Measurements from ENCODE around the gene LRRC61.
"Not testable (repeated sequence)": the region's sequence is repeated elsewhere in the genome, so short reads cannot be mapped to it uniquely, and the experiment has no call there.

Gene LRRC61, protein sequence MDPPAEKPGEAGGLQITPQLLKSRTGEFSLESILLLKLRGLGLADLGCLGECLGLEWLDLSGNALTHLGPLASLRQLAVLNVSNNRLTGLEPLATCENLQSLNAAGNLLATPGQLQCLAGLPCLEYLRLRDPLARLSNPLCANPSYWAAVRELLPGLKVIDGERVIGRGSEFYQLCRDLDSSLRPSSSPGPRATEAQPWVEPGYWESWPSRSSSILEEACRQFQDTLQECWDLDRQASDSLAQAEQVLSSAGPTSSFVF

DNA sequence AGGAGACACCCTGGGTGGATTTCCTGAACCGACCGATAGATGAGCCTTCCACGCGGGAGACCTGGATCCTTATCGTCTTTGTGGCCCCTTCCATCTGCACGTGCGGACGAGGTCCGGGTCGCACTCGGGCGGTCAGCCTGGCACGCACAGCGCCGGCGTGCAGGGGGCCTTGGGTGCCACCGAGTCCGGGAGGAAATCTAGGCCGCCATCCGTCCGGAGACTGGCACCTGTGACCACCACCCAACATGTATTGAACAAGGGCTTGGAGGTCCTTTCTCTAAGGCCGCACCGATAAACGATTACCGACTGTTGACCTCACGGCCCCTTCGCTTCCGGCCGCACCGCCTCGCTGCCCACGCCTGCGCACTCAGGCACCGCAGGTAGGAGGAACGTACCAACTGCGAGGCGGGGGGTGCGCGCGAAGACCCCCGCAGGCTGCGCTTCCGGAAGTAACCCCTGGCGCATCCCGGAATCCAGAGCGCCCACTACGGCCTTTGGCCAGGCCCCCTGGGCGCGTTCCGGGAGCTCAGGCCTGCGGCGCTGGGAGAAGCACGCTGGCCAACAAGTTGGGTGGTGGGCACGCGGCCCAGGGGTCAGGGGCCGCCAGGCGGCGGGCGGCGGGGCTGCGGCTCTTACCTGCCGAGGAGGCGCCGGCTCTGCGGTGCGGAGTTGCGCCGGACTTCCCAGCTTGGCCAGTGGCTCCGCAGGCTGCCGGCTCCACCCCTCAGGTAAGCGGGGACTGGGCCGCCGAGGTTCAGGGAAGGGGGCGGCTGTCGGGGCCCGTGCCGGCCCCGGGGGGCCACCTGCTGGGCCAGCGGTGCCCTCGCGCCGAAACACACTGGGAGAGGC lies at the start of gene LRRC61, which contains the start of gene ACTR3C:
Gene LRRC61 (plus strand): TSS at position 523 of the 849 bp plus-strand sequence. CDS start 13,507 bp downstream, outside the sequence.
Gene ACTR3C (minus strand): TSS at position 713 of the 849 bp plus-strand sequence. CDS start 28,249 bp downstream, outside the sequence.
- DNase-seq, result peak; percentile 77

DNA sequence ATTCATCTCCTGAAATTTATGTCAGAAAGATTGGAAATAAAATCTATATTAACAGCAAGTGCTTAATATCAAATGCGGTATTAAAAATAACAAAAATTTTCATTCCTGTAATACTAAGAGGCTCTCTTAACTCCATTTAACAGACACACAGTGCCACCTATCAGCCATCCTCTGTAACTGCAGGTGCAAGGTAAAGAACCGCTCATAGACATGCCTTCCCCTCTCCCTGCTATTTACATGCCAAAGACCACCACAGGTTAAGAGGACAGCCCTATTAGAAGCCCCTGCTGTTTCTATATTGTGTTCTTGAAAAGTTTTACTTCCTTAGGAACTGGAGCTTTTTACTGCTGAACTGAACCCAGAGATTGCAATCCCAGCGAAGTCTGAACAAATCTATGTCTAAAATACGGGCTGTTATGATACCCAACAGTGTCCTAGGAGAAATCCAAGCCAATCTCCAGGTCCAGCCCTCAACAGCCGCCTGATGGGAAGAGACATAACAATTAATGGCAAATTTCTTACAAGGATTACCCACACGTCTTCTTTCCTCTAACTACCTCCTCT lies 46.9 kb upstream of the LRRC61 start:
- DNase-seq, result peak; percentile 54

DNA sequence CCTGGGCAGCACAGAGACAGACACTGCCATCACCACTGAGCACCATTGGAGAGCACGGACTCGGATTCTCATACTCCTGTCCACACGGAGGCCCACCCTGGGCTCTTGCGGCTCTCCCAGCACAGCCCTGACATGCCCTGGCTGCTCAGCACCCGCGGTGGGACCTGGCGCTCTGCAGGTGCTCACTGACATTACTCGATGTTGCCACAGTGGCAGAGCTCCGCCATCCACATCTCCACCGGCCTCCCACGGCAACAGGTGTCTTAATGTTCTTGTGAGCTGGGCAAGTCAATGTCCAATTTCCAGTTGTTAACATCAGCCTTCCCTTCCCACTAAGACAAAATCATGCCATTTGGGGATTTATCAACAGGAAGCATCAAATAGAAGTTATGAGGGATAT lies 44.8 kb upstream of the LRRC61 start:
- not testable (repeated sequence) for DNase-seq

DNA sequence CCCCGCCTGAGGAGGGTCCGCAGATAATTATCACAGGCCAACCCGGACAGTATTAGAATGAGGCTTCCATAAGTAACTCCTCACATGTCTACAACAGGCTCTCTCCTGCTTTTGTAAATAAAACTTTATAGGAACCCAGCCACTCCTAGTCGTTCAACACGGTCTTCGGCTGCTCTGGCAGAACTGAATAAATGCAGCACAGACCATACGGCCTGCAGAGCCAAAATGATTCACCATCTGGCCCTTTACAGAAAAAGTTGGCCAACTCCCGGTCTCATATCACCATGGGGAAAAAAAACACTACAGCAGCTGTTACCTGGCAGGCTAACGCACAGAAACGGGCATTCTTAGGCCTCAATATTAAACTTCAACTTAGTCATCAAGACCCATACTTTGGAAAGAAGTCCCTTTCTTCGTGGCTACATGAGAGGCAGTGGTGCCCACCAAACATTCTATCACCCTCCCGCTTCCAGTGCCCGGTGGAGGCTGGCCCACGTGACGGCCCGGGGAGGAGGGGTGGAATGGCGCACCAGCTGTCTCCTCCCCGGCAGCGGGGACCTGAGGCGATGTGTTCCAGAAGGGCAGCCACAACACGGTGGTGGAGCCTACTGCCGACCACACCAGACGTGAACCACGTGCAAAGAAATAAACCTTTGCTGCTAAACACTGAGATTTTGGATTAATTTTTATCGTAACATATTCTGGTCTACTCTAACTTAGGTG lies 41.3 kb upstream of the LRRC61 start:
- not testable (repeated sequence) for DNase-seq

DNA sequence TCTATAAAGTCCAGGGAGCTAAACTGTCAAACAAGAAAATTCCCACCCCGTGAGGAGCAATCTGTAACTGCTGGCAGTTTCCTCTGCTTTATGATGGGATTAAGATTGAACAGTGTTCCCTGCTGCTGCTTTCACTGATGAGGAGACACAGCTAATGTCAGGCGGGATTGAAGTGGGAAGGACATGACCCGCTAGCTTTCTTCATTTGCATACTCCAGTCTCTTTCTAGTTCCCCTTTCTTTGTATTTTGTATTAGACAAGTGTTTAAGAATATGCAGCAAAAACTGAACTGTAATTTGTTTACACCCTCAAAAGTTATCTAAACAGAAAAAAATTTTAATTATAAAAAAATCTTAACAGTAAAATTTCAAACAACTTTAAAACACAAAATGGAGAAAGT lies 40.0 kb upstream of the LRRC61 start:
- not testable (repeated sequence) for DNase-seq

DNA sequence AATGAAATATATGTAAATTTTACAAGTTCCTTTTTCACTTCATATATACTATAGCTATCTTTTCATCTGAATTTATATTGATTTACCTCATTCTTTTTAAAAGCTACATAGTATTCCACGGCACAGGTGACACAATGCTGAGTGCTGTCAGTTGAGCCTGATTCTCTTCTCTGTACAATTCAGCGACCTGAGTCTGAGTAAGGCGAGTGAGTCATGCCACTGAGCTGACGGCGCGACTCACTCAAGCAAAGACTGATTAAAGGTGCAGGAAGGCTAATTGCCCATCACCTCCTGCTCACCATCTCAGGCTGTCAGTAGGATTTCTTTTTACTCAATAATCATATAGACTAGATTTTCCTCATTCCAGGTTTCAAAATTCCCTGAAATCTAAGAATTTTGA lies 39.5 kb upstream of the LRRC61 start:
- not testable (repeated sequence) for DNase-seq

DNA sequence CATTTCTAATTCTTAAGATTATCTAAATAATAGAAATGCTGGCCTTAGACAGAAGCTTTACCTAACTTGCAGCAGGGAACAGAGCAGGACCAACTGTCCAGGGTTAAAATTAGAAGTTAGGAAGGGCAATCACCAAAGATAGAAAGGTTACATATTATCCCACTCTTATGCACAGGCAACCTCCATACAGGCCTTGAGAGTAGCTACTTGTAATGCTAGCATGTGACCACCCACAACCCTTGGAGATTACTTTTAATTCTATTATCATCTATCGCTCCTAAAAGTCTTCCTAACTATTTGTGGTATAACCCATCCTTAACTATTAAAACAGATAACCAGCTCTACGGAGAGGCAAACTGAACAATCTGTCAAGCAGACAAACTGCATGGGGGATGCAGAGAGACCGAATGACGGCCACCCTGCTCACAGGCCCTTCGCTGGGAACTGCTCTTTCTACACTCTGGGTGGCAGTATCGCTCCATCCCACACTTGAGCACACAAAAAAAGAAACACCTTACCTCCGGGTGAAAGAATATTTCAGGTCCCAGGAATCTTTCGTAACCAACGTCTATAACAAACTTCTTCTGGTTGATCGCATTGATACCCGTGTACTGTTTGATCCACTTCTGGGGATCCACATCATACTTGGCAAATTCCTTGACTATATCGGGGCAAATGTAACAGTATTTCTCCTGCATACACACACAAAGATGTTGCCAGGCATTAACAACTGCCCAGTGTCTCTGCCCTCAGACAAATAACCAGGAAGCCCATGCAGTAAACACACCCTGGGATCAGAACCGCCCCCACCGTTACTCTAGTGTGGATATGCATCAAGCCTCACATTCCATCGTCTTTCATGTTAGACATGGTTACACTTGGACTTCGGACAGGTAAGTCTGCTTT lies 37.1 kb upstream of the LRRC61 start:
- DNase-seq, result peak; percentile 14

DNA sequence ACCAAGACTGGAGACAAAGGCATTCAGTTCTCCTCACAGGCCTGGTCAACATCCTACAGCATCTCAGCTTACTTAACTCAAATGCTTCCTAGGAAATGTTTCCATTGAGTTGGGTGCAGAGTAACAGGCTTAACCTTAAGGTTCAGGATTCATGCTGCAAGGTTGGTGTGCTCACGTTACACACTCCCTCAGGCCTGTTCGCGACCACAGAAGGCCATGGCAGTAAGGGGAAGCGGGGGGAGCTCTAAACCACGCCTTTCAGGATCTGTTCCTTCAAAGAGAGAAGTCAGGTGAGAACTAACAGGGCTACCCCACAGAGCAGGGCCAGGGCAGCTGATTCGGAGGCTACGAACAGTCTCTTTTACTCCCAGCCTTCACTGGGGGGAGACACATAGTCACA lies 35.3 kb upstream of the LRRC61 start:
- not testable (repeated sequence) for DNase-seq

DNA sequence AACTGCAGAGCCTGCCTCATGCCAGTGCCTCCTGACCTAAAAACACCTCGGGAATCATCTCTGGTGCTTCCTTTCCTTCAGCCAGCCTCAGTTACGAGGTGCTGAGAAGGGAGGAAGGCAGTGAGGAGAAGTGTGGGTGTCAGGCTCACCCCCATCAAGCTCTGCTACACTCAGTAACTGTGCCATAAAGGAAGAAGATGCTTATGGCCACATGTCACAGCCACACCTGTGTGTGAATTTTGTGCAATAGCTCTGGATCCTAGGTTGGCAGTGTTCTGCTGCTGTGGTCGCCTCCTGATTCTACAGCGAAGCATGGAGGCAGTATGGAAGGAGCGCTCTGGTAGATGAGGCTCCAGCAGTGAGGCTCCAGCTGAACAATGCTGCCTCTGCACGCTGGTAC lies 34.3 kb upstream of the LRRC61 start:
- DNase-seq, result not testable (repeated sequence)

DNA sequence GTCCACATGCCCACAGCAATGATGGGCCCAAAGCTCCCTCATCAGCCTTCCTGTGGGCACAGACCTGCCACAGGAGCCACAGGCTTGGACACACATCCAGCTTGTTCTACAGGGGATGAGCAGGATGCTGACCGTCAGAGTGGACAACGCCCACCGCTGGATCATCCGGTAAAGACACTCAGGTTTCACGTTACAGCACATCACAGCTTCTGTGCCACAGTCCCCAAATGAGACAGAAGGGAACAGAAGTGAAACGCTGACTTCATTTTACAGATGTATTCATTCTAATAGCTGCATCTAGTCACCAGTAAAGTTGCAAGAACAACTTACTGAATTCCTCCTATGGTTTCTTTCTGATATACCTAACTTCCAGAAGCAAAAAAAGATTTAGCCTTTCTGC lies 32.8 kb upstream of the LRRC61 start:
- peak; percentile 9 for DNase-seq

DNA sequence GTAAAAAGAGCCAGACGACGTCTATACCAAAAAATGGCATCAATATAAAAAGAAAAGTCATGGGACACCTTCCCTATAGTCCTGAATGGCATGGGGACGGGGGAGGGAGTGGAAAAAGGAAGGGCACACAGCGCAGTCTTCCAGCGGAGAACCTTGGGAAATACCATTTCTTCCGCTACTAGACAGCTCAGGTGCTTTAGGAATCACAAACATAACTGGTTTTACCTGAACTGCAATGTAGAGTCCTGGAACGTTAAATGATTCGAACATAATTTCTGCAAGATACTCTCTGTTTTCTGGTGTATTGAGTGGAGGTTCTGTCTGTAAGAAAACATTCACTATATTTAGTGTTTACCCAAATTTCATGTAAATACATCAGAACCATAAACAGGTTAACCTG lies 28.1 kb upstream of the LRRC61 start:
- DNase-seq, result not testable (repeated sequence)

DNA sequence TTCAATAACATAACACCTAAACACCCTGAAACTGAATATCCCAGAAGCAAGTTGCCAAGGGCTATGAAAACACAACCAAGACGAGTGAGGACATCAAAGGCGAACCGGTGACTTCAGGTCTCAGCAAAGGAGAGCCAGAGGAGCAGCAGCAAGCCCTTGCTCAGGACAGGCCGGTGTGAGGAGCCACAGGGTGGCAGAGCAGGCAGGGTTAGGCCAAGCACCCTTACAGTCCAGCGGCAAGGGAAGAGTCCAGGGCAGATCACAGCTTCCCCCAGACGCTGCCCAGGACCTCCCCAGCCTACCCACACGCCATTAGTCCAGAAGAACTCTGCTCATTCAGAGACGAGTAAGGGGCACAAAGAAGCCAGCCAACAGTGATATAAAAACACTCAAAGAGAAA lies 27.5 kb upstream of the LRRC61 start:
- not testable (repeated sequence) for DNase-seq

DNA sequence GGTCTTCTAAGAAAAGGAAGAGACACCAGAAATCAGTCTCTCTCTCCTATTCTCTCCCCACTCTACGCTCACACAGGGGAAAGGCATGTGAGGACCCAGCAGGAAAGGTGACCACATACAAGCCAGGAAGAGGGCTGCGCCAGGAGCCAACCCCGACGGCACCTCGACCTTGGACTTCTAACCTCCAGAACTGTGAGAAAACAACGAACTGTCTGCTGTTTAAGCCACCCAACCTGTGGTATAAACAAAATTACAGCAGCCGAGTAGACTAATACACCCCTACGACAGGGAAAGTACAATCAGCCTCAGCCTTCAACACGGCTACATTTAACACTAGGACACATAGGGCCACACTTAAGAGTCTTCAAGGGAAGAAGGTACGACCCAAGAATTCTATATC lies 26.4 kb upstream of the LRRC61 start:
- not testable (repeated sequence) for DNase-seq

DNA sequence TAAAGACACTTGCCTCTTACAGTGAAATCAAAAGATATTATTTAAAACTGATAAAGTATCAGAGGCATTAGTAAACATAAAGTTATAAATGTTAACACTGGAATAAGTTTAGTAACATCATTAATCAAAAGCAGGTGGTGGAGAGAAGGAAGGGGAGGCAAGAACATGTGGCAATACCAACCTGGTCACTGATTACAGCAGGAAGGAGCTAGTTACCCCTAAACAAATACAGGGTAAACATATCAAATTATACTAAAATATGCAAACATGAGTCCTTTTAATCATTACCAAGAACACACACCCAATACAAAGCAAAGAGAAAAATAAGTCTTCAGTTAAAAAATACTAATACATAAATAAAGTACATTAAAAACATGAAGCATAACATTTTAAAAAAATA lies 25.2 kb upstream of the LRRC61 start:
- not testable (repeated sequence) for DNase-seq

DNA sequence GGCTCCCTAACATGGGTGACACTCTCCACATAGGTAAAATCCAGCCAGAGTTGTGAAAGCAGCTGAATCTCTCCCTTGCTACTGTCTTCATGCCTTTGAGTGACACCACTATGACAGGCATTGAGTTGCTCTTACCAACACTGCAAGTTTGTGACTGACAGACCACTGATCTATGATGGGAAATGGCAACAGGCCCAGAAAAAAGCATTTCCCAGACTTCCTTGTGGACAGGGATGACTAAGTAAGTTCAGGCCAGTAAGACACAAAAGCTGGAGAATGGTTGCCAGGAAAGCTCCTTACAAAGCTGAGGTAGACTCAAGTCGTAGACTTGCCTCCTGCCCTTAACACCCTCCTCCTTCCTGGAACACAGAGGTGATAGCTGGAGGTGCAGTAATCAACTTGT lies 20.2 kb upstream of the LRRC61 start:
- not testable (repeated sequence) for DNase-seq

DNA sequence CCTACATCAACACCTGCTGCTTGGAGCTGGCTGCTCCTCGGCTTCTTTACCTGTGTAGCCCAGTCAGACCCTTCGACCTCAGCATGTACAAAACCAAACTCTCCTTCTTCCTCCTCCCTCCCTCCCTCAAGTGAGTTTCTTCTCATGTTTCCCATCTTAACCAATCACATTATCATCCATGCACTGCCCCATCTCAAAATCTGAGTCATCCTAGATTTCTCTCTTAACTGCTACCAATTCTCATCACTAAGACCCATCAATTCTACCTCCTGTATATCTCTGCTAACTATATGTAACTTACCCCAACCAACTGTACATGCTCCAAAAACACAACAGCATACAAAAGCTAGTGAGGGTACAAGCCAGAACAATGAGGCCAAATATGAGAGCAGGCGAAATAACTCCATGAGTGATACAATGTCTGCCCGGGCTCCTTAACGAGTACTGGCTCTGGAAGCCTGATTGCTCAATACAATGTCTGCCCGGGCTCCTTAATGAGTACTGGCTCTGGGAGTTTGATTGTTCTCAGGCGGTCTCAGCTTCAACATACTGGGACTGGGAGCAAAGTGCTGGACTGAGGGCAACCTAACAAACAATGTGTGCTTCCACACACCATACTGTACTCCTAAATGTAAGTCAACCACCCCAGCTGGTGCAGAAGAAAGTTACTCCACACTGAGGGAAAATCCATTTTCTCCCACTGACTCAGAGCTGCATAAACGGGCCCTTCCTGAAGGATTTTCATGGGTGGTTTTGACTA lies 18.5 kb upstream of the LRRC61 start:
- DNase-seq, result not testable (repeated sequence)

DNA sequence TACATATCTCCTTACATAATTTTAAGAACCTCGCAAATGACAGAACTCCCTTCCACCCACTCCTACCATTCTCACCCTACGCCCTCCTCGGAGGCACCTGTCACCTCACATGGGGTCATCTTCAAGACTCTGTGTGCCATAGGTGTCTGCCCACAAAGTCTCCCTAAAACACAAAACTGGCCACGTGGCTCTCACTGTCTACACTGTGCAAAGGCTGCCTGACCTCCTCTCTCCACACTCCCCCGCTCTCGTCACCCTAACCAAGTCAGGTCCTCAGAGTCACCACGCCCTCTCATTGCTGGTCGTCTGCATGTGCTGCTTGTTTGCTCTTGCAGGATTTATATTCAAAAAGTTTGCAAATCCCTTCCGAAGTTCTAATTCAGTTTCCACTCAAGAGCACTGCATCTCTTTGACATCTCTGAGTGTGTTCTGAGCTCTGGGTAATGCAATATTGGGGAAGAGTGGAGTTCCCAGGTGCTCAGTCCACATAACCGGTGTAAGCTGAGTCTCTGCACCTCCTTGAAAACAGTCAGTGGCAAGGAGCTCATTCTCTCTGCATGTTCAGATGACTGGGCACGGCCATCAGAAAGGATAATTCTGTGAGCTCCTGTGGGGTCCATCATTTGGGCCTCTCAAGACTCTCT lies 17.8 kb upstream of the LRRC61 start:
- not testable (repeated sequence) for DNase-seq

DNA sequence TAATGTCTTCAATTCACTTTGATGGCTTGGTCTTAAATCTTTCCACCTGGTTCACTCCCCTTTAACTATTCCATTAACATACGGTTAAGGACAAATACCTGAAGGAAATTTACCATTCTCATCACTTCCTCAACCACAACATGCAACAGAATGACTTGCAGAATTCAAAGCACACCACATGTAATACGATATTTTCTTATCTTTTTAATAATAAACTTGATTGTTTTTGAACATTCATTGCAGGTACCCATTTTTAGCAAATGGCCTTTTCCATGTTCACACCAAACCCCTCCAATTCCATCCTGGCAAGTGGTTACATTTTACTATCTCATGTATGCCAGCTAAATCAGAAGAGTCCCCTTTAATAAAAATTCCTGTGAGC lies 17.3 kb upstream of the LRRC61 start:
- DNase-seq, result not testable (repeated sequence)

DNA sequence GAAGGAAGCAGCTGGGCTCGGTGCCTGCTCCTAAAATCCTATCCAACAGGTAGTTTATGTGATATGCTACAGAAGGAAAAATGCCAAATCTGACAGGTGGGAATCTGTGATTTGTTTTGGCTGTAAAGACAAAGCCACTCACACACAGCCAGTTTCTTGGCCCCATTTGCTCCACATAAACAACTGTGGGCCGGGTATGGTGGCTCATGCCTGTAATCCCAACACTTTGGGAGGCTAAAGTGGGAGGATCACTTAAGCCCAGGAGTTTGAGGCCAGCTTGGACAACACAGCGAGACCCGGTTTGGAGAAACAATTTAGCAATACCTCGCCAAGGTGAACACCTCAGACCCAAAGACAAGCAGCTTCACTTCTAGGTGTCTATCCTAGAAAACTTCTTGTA lies 16.8 kb upstream of the LRRC61 start:
- not testable (repeated sequence) for DNase-seq

DNA sequence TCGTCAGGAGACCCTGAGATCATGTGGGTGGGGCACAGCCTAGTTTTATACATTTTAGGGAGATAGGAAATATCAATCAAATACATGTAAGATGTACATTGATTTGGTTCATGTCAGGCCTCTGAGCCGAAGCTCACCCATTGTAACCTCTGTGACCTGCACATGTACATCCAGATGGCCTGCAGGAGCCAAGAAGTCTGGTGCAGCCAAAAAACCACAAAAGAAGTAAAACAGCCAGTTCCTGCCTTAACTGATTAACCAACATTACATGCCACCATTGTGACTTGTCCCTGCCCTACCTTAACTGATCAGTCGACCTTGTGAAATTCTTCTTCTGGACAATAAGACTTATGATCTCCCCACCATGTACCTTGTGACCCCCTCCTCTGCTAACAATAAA lies 16.0 kb upstream of the LRRC61 start:
- DNase-seq, result no peak

DNA sequence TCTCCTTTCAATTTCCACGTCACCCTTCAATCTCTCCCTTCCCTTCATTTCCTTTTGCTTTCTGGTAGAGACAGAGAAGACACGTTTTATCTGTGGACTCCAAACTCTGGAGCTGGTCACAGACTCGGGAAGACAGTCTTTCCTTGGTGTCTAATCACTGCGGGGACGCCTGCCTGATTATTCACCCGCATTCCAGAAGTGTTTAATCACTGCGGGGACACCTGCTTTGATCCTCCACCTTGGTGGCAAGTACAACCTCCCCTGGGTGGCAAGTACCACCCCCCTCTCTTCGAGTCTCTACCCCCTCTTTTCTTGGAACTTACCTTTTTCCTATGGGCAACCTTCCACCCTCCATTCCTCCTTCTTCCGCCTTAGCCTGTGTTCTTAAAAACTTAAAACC lies 15.3 kb upstream of the LRRC61 start:
- DNase-seq, result no peak

All from activated CD4-positive, alpha-beta T cell treated with anti-CD3 and anti-CD28 coated beads, Interleukin-2, Interleukin-6, amounts not matched to agents 100 ng/mL and 50 ng/mL, durations not matched to agents 16 hours and 8 hours (primary cell).